HepG2 (cell line): ENCODE results near the gene OR7A10. TPM values are rescaled to one million over a fixed set of nuclear protein-coding genes. Genes with fewer than 3 reads are reported as not detected.

Experiments used
- ATAC-seq: fragments of 200-7000 bp; cut with Tn5 transposase; 3 replicates; pipeline ENCODE4 v1.9.1; 2020; ENCODE audit warnings: mild to moderate bottlenecking, moderate library complexity
- BruUV-seq: library from RNA; stranded (reverse); fragments of 400-500 nt; replicated peaks from 2 replicates; lab custom pipeline; 2021; lab: Mats Ljungman, UMichigan
- CTCF ChIA-PET: fragments of 300-600 bp; formaldehyde crosslinking; extraction: SDS; loops from one replicate; lab custom pipeline; 2021; ENCODE audit warnings: low total read pairs, inconsistent platforms, low intra/inter-chr PET ratio; lab: Yijun Ruan, JAX
- POLR2A ChIA-PET: fragments of 350-600 bp; sonication (Branson Sonifier 250); formaldehyde crosslinking; loops from one replicate; lab custom pipeline; 2020; ENCODE audit warnings: antibody characterized with exemption, inconsistent platforms; lab: Yijun Ruan, JAX
- DNase-seq: peaks from one replicate; pipeline ENCODE4 v3.0.0-alpha.2; 2015; ENCODE audit warnings: low spot score
- FAIRE-seq: peaks from 3 replicates; lab custom pipeline; 2011; peaks lifted over from hg19 to GRCh38; lab: Jason Lieb, UNC
- H2AFZ ChIP-seq: one replicate; pipeline ENCODE4 v1.6.1; 2011; ENCODE audit warnings: low read length, inconsistent platforms
- H3K27ac ChIP-seq: fragments of 300-600 bp; 3 replicates; pipeline ENCODE4 v1.8.0; 2011; ENCODE audit warnings: mixed run types, mild to moderate bottlenecking, mixed read lengths, low read length, inconsistent platforms; ENCODE audit not compliant: insufficient read depth; ENCODE audit errors: extremely low read length
- H3K27me3 ChIP-seq, 2 experiments: fragments of 200-600 bp in 1 of 2; 2 replicates in 1 of 2; 3 replicates in 1 of 2; pipeline versions ENCODE4 v1.6.0 to v1.8.0; 2011; ENCODE audit warnings: low read length in 2 of 2, mild to moderate bottlenecking in 2 of 2, moderate library complexity in 2 of 2, inconsistent platforms in 1 of 2; ENCODE audit not compliant: insufficient read depth in 2 of 2, control insufficient read depth in 1 of 2
- H3K36me3 ChIP-seq, 2 experiments: fragments of 200-600 bp in 1 of 2; replicated peaks in 1 of 2; 2 replicates in 1 of 2; 3 replicates in 1 of 2; pipeline versions ENCODE4 v1.5.1 to v1.8.0; 2011; ENCODE audit warnings: low read length in 2 of 2, inconsistent platforms in 1 of 2; ENCODE audit not compliant: insufficient read depth in 2 of 2, control insufficient read depth in 1 of 2
- H3K4me1 ChIP-seq: 2 replicates; pipeline ENCODE4 v1.5.1; 2012; ENCODE audit warnings: low read length, inconsistent platforms; ENCODE audit not compliant: insufficient read depth
- H3K4me2 ChIP-seq: 2 replicates; pipeline ENCODE4 v1.6.0; 2011; ENCODE audit warnings: low read depth, low read length, inconsistent platforms
- H3K4me3 ChIP-seq, 3 experiments: fragments of 200-600 bp in 1 of 3; sonication (generic), shearing (Covaris generic) in 1 of 3; replicated peaks in 1 of 3; 2 replicates each; pipeline ENCODE4 v1.5.1; 2011 to 2016; ENCODE audit warnings: low read length in 3 of 3, inconsistent platforms in 2 of 3, low read depth in 2 of 3, mild to moderate bottlenecking in 2 of 3, control low read depth in 1 of 3, mixed read lengths in 1 of 3; ENCODE audit not compliant: insufficient read depth in 1 of 3
- H3K79me2 ChIP-seq: one replicate; pipeline ENCODE4 v1.6.1; 2011; ENCODE audit warnings: low read length, inconsistent platforms; ENCODE audit not compliant: insufficient read depth
- H3K9ac ChIP-seq: 2 replicates; pipeline ENCODE4 v1.6.0; 2011; ENCODE audit warnings: mild to moderate bottlenecking, low read depth, low read length, inconsistent platforms; ENCODE audit not compliant: insufficient read depth
- H3K9me3 ChIP-seq: 2 replicates; pipeline ENCODE4 v1.5.1; 2012; ENCODE audit warnings: mild to moderate bottlenecking, low read length
- H4K20me1 ChIP-seq: 2 replicates; pipeline ENCODE4 v1.6.0; 2011; ENCODE audit warnings: inconsistent platforms, mild to moderate bottlenecking, low read length, moderate library complexity; ENCODE audit not compliant: insufficient read depth
- DPF2 ChIP-seq: sonication (generic); formaldehyde crosslinking; IDR thresholded peaks from 2 replicates; pipeline ENCODE4 v1.4.0; 2020; ENCODE audit warnings: mild to moderate bottlenecking, low read depth, missing genetic modification reagents, borderline replicate concordance
- GTF3A ChIP-seq: sonication (generic); formaldehyde crosslinking; conservative IDR thresholded peaks from 2 replicates; pipeline ENCODE4 v1.4.0; 2020; ENCODE audit warnings: mild to moderate bottlenecking, missing genetic modification reagents
- ISL2 ChIP-seq: sonication (generic); formaldehyde crosslinking; IDR thresholded peaks from 2 replicates; pipeline ENCODE4 v1.5.0; 2020; ENCODE audit warnings: missing genetic modification reagents
- MATR3 ChIP-seq: sonication (generic); formaldehyde crosslinking; IDR thresholded peaks from 2 replicates; pipeline ENCODE4 v1.4.0; 2020; ENCODE audit warnings: missing genetic modification reagents
- MTA3 ChIP-seq: sonication (generic); formaldehyde crosslinking; IDR thresholded peaks from 2 replicates; pipeline ENCODE4 v1.4.0; 2020; ENCODE audit warnings: missing genetic modification reagents
- NFIC ChIP-seq: IDR thresholded peaks from 2 replicates; pipeline ENCODE4 v1.6.1; 2012; ENCODE audit warnings: mild to moderate bottlenecking, low read length, inconsistent platforms
- SMC3 ChIP-seq: IDR thresholded peaks from 2 replicates; pipeline ENCODE4 v1.6.1; 2011; ENCODE audit warnings: low read length, improper control_type of control experiment
- STAG1 ChIP-seq: sonication (generic); formaldehyde crosslinking; IDR thresholded peaks from 2 replicates; pipeline ENCODE4 v1.4.0; 2020; ENCODE audit warnings: missing genetic modification reagents
- ZNF552 ChIP-seq: sonication (generic); formaldehyde crosslinking; IDR thresholded peaks from 2 replicates; pipeline ENCODE4 v1.9.0; 2022; ENCODE audit warnings: missing genetic modification reagents, mild to moderate bottlenecking, borderline replicate concordance
- ZNF746 ChIP-seq: sonication (generic); formaldehyde crosslinking; IDR thresholded peaks from 2 replicates; pipeline ENCODE4 v1.8.0; 2022; ENCODE audit warnings: mild to moderate bottlenecking, missing genetic modification reagents
- ZNF780A ChIP-seq: sonication (generic); formaldehyde crosslinking; IDR thresholded peaks from 2 replicates; pipeline ENCODE4 v1.8.0; 2022; ENCODE audit warnings: mild to moderate bottlenecking, missing genetic modification reagents, moderate library complexity
- WGBS: methylation state at CpG from one replicate; pipeline ENCODE4 v1.1.6; 2017; ENCODE audit warnings: low lambda C conversion rate; 5-methylcytosine and 5-hydroxymethylcytosine counted together
- in situ Hi-C: cut with HindIII; loops from 2 replicates; pipeline ENCODE4 v1.10.0; 2017; ENCODE audit warnings: low pct_unique_long_range_greater_than_20kb; ENCODE audit not compliant: extremely low pct_ligation_motif_present
- intact Hi-C: fragments of 100-400 bp; cut with micrococcal nuclease; formaldehyde crosslinking; loops from one replicate; pipeline ENCODE4 v1.10.0; 2022; ENCODE audit not compliant: unreplicated experiment
- polyA plus RNA-seq, 8 experiments: library from polyadenylated mRNA; depleted of rRNA in 3 of 8; stranded (reverse) in 7 of 8; unstranded in 1 of 8; fragments of >200 nt; fragmentation: Illumina TruSeq in 4 of 8; extraction: Trizol in 4 of 8; gene quantifications; 2 replicates each; pipeline versions ENCODE4 v1.2.1 to v1.2.3, GENCODE V29; 2011 to 2016; ENCODE audit warnings: low read depth in 4 of 8, missing spikeins in 1 of 8, mixed read lengths in 1 of 8; ENCODE audit not compliant: insufficient read depth in 1 of 8
- total RNA-seq, 5 experiments: library from RNA; depleted of rRNA; stranded (reverse); fragments of >200 nt; fragmentation: Illumina TruSeq; extraction: Trizol; gene quantifications; 2 replicates each; pipeline ENCODE4 v1.2.3, GENCODE V29; 2016; ENCODE audit warnings: low read depth in 1 of 5
- TF ChIP-seq, protein P1 (sequence below): sonication (generic); formaldehyde crosslinking; IDR thresholded peaks from 2 replicates; pipeline ENCODE4 v1.5.0; 2020; ENCODE audit warnings: mild to moderate bottlenecking, missing genetic modification reagents, moderate library complexity
- TF ChIP-seq, protein P2 (sequence below): sonication (generic); formaldehyde crosslinking; IDR thresholded peaks from 2 replicates; pipeline ENCODE4 v1.4.0; 2020; ENCODE audit warnings: missing genetic modification reagents

Gene OR7A10
- total and polyA plus RNA-seq, 2 of the 13 experiments (the other 11 are each of a cell fraction or from before 2014, with no cell fraction given), result not detected

DNA sequence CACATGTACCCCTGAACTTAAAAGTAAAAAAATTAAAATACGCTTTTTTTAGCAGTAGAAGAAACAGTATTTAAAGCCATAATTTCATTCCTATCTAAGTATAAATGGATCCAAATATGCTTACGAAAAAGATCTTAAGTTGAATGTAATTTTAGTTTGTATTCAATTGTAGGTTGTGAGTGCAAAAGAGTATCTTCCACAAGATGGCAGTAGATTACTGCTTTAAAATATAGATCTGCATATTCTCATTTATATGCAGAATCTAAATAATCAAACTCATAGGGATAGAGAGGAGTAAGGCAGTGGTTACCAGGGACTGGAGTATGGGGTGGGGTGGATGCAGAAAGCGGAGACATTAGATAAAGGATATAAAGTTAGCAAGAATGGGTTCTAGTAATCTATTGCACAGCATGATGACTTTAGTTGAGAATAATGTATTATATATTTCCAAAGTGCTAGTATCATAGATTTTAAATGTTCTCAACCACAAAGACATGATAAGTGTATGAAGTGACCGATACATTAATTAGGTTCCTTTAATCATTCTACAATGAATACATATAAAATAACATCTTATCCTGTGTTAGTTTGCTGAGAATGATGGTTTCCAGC is 23.0 kb upstream of the OR7A10 start:
- Histone ChIP-seq H4K20me1 (no peaks in the 10 kb centered on the region), H3K79me2 (no peaks in the 10 kb centered on the region), H2AFZ (no peak overlapping the region), H3K9me3 (no peaks in the 10 kb centered on the region), H3K4me1 (no peaks in the 10 kb centered on the region), H3K27me3 (no peaks in the 10 kb centered on the region), H3K9ac (no peak overlapping the region), H3K4me2 (no peak overlapping the region), H3K27ac (no peak overlapping the region), H3K4me3 (no peak overlapping the region), H3K36me3 (no peaks in the 10 kb centered on the region)
- CTCF ChIA-PET, result interaction anchor here (1.2 kb wide), 1 partner anchor 153 kb away, joined by 4 read pairs; no protein-coding TSS in a partner anchor
- in situ Hi-C loops, result no loop called here
- FAIRE-seq (no peak), DNase-seq (no peak), ATAC-seq (no peak)
- TF ChIP-seq STAG1 (CRISPR knock-in tag) (peak; percentile 41), DPF2 (CRISPR knock-in tag) (no peak)
- TF ChIP-seq, protein P1, sequence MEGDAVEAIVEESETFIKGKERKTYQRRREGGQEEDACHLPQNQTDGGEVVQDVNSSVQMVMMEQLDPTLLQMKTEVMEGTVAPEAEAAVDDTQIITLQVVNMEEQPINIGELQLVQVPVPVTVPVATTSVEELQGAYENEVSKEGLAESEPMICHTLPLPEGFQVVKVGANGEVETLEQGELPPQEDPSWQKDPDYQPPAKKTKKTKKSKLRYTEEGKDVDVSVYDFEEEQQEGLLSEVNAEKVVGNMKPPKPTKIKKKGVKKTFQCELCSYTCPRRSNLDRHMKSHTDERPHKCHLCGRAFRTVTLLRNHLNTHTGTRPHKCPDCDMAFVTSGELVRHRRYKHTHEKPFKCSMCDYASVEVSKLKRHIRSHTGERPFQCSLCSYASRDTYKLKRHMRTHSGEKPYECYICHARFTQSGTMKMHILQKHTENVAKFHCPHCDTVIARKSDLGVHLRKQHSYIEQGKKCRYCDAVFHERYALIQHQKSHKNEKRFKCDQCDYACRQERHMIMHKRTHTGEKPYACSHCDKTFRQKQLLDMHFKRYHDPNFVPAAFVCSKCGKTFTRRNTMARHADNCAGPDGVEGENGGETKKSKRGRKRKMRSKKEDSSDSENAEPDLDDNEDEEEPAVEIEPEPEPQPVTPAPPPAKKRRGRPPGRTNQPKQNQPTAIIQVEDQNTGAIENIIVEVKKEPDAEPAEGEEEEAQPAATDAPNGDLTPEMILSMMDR (CRISPR knock-in tag), result peak; percentile 27
- POLR2A ChIA-PET, result no interaction called here
- 22% methylated on average over 4 of the region's 4 CpGs for WGBS
- intact Hi-C loops, result no loop called here
- no TSS peak for BruUV-seq

DNA sequence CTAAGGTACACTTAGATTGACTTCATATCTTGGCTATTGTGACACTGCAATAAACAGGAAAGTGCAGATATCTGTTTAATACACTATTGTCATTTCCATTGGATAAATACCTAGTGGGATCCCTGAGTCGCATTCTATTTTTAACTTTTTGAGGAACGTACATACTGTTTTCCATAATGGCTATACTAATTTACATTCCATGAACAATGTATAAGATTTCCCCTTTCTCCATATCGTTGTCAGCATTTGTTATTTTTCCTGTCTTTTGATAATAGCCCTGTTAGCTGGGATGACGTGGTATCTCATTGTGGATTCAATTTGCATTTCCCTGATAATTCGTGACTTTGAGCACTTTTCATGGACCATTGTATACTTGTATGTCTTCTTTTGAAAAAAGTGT is 19.8 kb upstream of the OR7A10 start:
- no peak overlapping the region for H3K4me2 ChIP-seq
- CTCF ChIA-PET, result no interaction called here
- no peak overlapping the region for H3K4me3 ChIP-seq
- no peaks in the 10 kb centered on the region for H3K4me1 ChIP-seq
- no peaks in the 10 kb centered on the region for H4K20me1 ChIP-seq
- no peaks in the 10 kb centered on the region for H3K79me2 ChIP-seq
- ATAC-seq (no peak), DNase-seq (no peak), FAIRE-seq (no peak)
- in situ Hi-C loops (no loop called here), intact Hi-C loops (no loop called here)
- no peak overlapping the region for H3K27ac ChIP-seq
- POLR2A ChIA-PET, result no interaction called here
- no peak overlapping the region for H2AFZ ChIP-seq
- H3K9ac ChIP-seq, result no peak overlapping the region
- 26% methylated on average over 5 of the region's 5 CpGs for WGBS
- H3K27me3 ChIP-seq, result 0 out of 5 replicates have a peak, but pooled peaks cover 0 to 3% of the 10 kb centered on the region in 2 experiments
- H3K36me3 ChIP-seq, result no peaks in the 10 kb centered on the region
- H3K9me3 ChIP-seq, result no peaks in the 10 kb centered on the region
- no TSS peak for BruUV-seq
- TF ChIP-seq ZNF780A (CRISPR knock-in tag) (no peak), MTA3 (CRISPR knock-in tag) (no peak), SMC3 (no peak), MATR3 (CRISPR knock-in tag) (no peak), ZNF746 (CRISPR knock-in tag) (no peak), GTF3A (CRISPR knock-in tag) (no peak), NFIC (no peak), ISL2 (CRISPR knock-in tag) (no peak), ZNF552 (CRISPR knock-in tag) (no peak)
- TF ChIP-seq, protein P2, sequence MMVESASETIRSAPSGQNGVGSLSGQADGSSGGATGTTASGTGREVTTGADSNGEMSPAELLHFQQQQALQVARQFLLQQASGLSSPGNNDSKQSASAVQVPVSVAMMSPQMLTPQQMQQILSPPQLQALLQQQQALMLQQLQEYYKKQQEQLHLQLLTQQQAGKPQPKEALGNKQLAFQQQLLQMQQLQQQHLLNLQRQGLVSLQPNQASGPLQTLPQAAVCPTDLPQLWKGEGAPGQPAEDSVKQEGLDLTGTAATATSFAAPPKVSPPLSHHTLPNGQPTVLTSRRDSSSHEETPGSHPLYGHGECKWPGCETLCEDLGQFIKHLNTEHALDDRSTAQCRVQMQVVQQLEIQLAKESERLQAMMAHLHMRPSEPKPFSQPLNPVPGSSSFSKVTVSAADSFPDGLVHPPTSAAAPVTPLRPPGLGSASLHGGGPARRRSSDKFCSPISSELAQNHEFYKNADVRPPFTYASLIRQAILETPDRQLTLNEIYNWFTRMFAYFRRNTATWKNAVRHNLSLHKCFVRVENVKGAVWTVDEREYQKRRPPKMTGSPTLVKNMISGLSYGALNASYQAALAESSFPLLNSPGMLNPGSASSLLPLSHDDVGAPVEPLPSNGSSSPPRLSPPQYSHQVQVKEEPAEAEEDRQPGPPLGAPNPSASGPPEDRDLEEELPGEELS, result no peak
